GM12878 (cell line): ENCODE results near the gene TEX13D. TPM values are rescaled to one million over a fixed set of nuclear protein-coding genes. Genes with fewer than 3 reads are reported as not detected.

Source experiments
- ATAC-seq: fragments of 200-7000 bp; cut with Tn5 transposase; 3 replicates; pipeline ENCODE4 v1.9.1; 2020; ENCODE audit warnings: mild to moderate bottlenecking, moderate library complexity
- BruUV-seq: library from RNA; stranded (reverse); fragments of 400-500 nt; replicated peaks from 2 replicates; lab custom pipeline; 2021; lab: Mats Ljungman, UMichigan
- CTCF ChIA-PET: fragments of 300-600 bp; sonication (Branson Sonifier 250); formaldehyde crosslinking; extraction: SDS; loops from one replicate; lab custom pipeline; 2021; ENCODE audit warnings: inconsistent platforms; lab: Yijun Ruan, JAX
- POLR2A ChIA-PET: fragments of 350-600 bp; formaldehyde crosslinking; extraction: SDS; loops from one replicate; lab custom pipeline; 2021; ENCODE audit warnings: inconsistent platforms; lab: Charles Lee
- RAD21 ChIA-PET: fragments of 300-600 bp; sonication (Branson Sonifier 250); formaldehyde crosslinking; loops from one replicate; lab custom pipeline; 2023; ENCODE audit warnings: antibody characterized with exemption; ENCODE audit not compliant: unreplicated experiment; lab: Charles Lee
- SMC1A ChIA-PET: fragments of 300-600 bp; sonication (Branson Sonifier 250); formaldehyde crosslinking; loops from one replicate; lab custom pipeline; 2023; ENCODE audit not compliant: unreplicated experiment, uncharacterized antibody; lab: Charles Lee
- DNase-seq: peaks from one replicate; pipeline ENCODE4 v3.0.0-alpha.2; 2011; ENCODE audit warnings: low read depth, low spot score
- FAIRE-seq: peaks from 3 replicates; lab custom pipeline; 2011; peaks lifted over from hg19 to GRCh38; lab: Jason Lieb, UNC
- H2AFZ ChIP-seq: 2 replicates; pipeline ENCODE4 v1.6.0; 2011; ENCODE audit warnings: low read depth, low read length, control low read depth; ENCODE audit not compliant: control insufficient read depth
- H3K27ac ChIP-seq: 2 replicates; pipeline ENCODE4 v1.5.1; 2011; ENCODE audit warnings: control low read depth; ENCODE audit not compliant: control insufficient read depth, insufficient read depth
- H3K27me3 ChIP-seq, 2 experiments: replicated peaks in 1 of 2; 2 replicates each; pipeline versions ENCODE4 v1.6.0 to v1.6.1; 2011; ENCODE audit warnings: low read length in 1 of 2; ENCODE audit not compliant: control insufficient read depth in 2 of 2, insufficient read depth in 2 of 2
- H3K36me3 ChIP-seq, 2 experiments: 2 replicates each; pipeline ENCODE4 v1.5.1; 2011; ENCODE audit warnings: low read length in 1 of 2; ENCODE audit not compliant: control insufficient read depth in 2 of 2, insufficient read depth in 2 of 2
- H3K4me1 ChIP-seq: 2 replicates; pipeline ENCODE4 v1.6.1; 2011; ENCODE audit warnings: mild to moderate bottlenecking, low read length, moderate library complexity, mixed read lengths; ENCODE audit not compliant: control insufficient read depth, insufficient read depth
- H3K4me2 ChIP-seq: 2 replicates; pipeline ENCODE4 v1.6.0; 2011; ENCODE audit warnings: control low read depth; ENCODE audit not compliant: control insufficient read depth, insufficient read depth
- H3K4me3 ChIP-seq: fragments of 200-600 bp; sonication (generic); 2 replicates; pipeline ENCODE4 v1.5.1; 2016
- H3K79me2 ChIP-seq: 2 replicates; pipeline ENCODE4 v1.6.0; 2011; ENCODE audit warnings: low read length; ENCODE audit not compliant: control insufficient read depth, insufficient read depth
- H3K9ac ChIP-seq: 2 replicates; pipeline ENCODE4 v1.8.0; 2011; ENCODE audit warnings: low read length, control low read depth, mixed read lengths; ENCODE audit not compliant: control insufficient read depth, insufficient read depth
- H3K9me3 ChIP-seq: replicated peaks from 3 replicates; pipeline ENCODE4 v1.5.1; 2011; ENCODE audit warnings: mild to moderate bottlenecking, low read length; ENCODE audit not compliant: control insufficient read depth, insufficient read depth
- H4K20me1 ChIP-seq: 2 replicates; pipeline ENCODE4 v1.6.0; 2011; ENCODE audit not compliant: control insufficient read depth, insufficient read depth
- BCL11A ChIP-seq: IDR thresholded peaks from 2 replicates; pipeline ENCODE4 v1.6.1; 2011; ENCODE audit warnings: low read depth, low read length
- BMI1 ChIP-seq: fragments of 450-650 bp; IDR thresholded peaks from 2 replicates; pipeline ENCODE4 v1.6.1; 2016; ENCODE audit warnings: mild to moderate bottlenecking, moderate library complexity, borderline replicate concordance
- MEF2B ChIP-seq: fragments of 450-650 bp; IDR thresholded peaks from 2 replicates; pipeline ENCODE4 v1.6.1; 2018; ENCODE audit warnings: mild to moderate bottlenecking, moderate library complexity; ENCODE audit not compliant: partially characterized antibody, poor library complexity, severe bottlenecking
- NR2F1 ChIP-seq: fragments of 450-650 bp; conservative IDR thresholded peaks from 2 replicates; pipeline ENCODE4 v1.6.1; 2017; ENCODE audit warnings: mild to moderate bottlenecking
- NRF1 ChIP-seq: conservative IDR thresholded peaks from 2 replicates; pipeline ENCODE4 v1.6.1; 2011; ENCODE audit warnings: mild to moderate bottlenecking, low read depth, low read length, improper control_type of control experiment
- PAX8 ChIP-seq: fragments of 450-650 bp; IDR thresholded peaks from 2 replicates; pipeline ENCODE4 v1.6.1; 2017; ENCODE audit warnings: mild to moderate bottlenecking, moderate library complexity
- ZZZ3 ChIP-seq: IDR thresholded peaks from 2 replicates; pipeline ENCODE4 v1.6.1; 2011; ENCODE audit warnings: low read depth; ENCODE audit not compliant: control insufficient read depth, insufficient read length
- WGBS: methylation state at CpG from one replicate; pipeline ENCODE4 v1.1.6; 2016; ENCODE audit warnings: low lambda C conversion rate; ENCODE audit not compliant: insufficient replicate concordance, insufficient coverage; ENCODE audit errors: missing lambda C conversion rate; 5-methylcytosine and 5-hydroxymethylcytosine counted together
- in situ Hi-C: fragments of 300-500 bp; cut with MboI; formaldehyde crosslinking; loops from 9 replicates; pipeline ENCODE4 v1.14.3; 2018; ENCODE audit warnings: mixed read lengths
- intact Hi-C: fragments of 100-400 bp; cut with micrococcal nuclease; formaldehyde crosslinking; loops from one replicate; pipeline ENCODE4 v1.14.2; 2022; ENCODE audit not compliant: unreplicated experiment
- polyA plus RNA-seq, 11 experiments: library from polyadenylated mRNA; depleted of rRNA in 4 of 11; unstranded in 6 of 11; stranded (reverse) in 5 of 11; fragments of >200 nt; fragmentation: Nextera tagmentation in 4 of 11; fragmentation: Illumina TruSeq in 1 of 11; extraction: Ambion mirVana in 4 of 11; extraction: Trizol in 1 of 11; gene quantifications; 1 replicate in 1 of 11; 2 replicates in 10 of 11; pipeline versions ENCODE4 v1.2.1 to v1.2.3, GENCODE V29; 2011 to 2016; ENCODE audit warnings: inconsistent platforms in 2 of 11, missing spikeins in 2 of 11, low read depth in 1 of 11
- total RNA-seq, 4 experiments: library from RNA; depleted of rRNA in 3 of 4; stranded (reverse); fragments of >200 nt in 3 of 4; fragmentation: Illumina TruSeq in 1 of 4; extraction: Trizol in 1 of 4; gene quantifications; 2 replicates each; pipeline versions ENCODE4 v1.2.1 to v1.2.3, GENCODE V29; 2013 to 2021
- TF ChIP-seq, protein P1 (sequence below): fragments of 450-650 bp; formaldehyde crosslinking; IDR thresholded peaks from 2 replicates; pipeline ENCODE4 v1.4.0; 2022; ENCODE audit warnings: mild to moderate bottlenecking, moderate library complexity
- TF ChIP-seq, protein P2 (sequence below): fragments of 450-650 bp; IDR thresholded peaks from 2 replicates; pipeline ENCODE4 v1.6.1; 2014; ENCODE audit warnings: mild to moderate bottlenecking

TEX13D gene
- total and polyA plus RNA-seq, 10 of the 15 experiments (the other 5 are each of a cell fraction or from before 2014, with no cell fraction given): 0.11 to 2.9 (median 0.19) TPM; not detected in 1

DNA sequence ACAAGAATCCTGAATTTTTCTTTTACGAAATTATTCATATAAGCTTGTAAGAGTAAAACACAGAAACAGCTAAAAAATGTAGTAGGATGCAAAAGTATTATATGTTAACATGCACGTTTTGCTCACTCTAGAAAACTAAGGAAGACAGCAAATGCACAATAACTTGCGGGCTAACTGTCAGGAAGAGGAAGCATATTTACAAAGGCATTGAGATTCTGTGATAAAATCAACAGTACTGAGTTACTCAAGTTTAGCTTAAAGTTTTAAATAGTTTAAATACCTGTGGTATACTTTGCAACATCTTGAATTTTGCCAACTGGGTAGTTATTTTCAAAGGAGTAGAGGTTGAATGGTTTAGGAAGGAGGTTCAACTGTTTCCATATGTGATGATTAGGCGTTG lies 50.9 kb downstream of the TEX13D start:
- no peaks in the 10 kb centered on the region; the same call in 2 of the 3 replicates for H3K9me3 ChIP-seq
- in situ Hi-C loops (no loop called here), intact Hi-C loops (loop anchor here (10.0 kb wide), 1 partner anchor 289 kb away; no protein-coding TSS in a partner anchor)
- no peaks in the 10 kb centered on the region for H3K4me1 ChIP-seq
- no peaks in the 10 kb centered on the region; a peak in 1 of 4 replicates for H3K27me3 ChIP-seq
- RAD21 ChIA-PET: no interaction called here
- H3K27ac ChIP-seq: no peak overlapping the region
- no TSS peak for BruUV-seq
- no peaks in the 10 kb centered on the region for H3K79me2 ChIP-seq
- TF ChIP-seq PAX8 (no peak), NRF1 (no peak), BMI1 (no peak), MEF2B (no peak), ZZZ3 (no peak), NR2F1 (no peak), BCL11A (no peak)
- no peak for DNase-seq
- SMC1A ChIA-PET: interaction anchor here (1.2 to 1.4 kb wide), 2 partner anchors 13 to 18 kb away, joined by 3 to 6 read pairs; no protein-coding TSS in a partner anchor
- ATAC-seq: no peak
- no peaks in the 10 kb centered on the region for H4K20me1 ChIP-seq
- no peak for FAIRE-seq
- H2AFZ ChIP-seq: no peak overlapping the region
- H3K36me3 ChIP-seq: no peaks in the 10 kb centered on the region
- H3K9ac ChIP-seq: no peak overlapping the region
- WGBS: 2% methylated on average over 4 of the region's 4 CpGs
- POLR2A ChIA-PET: no interaction called here
- no peak overlapping the region for H3K4me2 ChIP-seq
- H3K4me3 ChIP-seq: no peak overlapping the region
- CTCF ChIA-PET: interaction anchor here (1.0 kb wide), 1 partner anchor 10 kb away, joined by 8 read pairs; no protein-coding TSS in a partner anchor

DNA sequence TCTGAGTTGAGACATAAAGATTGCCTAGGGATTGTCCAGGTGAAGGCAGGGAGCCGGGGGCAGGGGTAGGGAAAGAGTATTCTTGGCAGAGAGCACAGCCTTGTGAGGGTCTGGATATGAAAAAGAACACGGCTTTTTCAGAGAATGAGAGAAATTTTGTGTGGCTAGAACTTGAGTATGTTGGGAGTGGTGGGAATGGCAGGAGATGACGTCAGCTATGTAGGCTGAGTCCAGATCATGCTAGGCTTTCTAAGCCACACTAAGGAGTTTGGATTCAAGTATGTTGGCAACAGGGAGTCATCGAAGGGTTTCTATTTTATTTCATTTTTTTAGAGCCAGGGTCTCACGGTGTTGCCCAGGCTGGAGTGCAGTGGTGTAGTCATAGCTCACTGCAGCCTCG lies 53.9 kb downstream of the TEX13D start:
- RAD21 ChIA-PET: no interaction called here
- POLR2A ChIA-PET: no interaction called here
- H3K27ac ChIP-seq: no peak overlapping the region
- no TSS peak for BruUV-seq
- H3K9me3 ChIP-seq: no peaks in the 10 kb centered on the region
- no peaks in the 10 kb centered on the region for H4K20me1 ChIP-seq
- H3K36me3 ChIP-seq: no peaks in the 10 kb centered on the region
- FAIRE-seq (no peak), DNase-seq (no peak), ATAC-seq (no peak)
- no peak overlapping the region for H3K4me2 ChIP-seq
- WGBS: 5% methylated on average over 6 of the region's 6 CpGs
- CTCF ChIA-PET: interaction anchor here (1.2 to 3.6 kb wide), 2 partner anchors 19 to 745 kb away, joined by 3 to 11 read pairs; no protein-coding TSS in a partner anchor
- H3K9ac ChIP-seq: no peak overlapping the region
- no peaks in the 10 kb centered on the region for H3K27me3 ChIP-seq
- no peaks in the 10 kb centered on the region for H3K4me1 ChIP-seq
- intact Hi-C loops: loop anchor here (5.0 to 10.0 kb wide), 2 partner anchors 174 to 292 kb away; no protein-coding TSS in a partner anchor
- SMC1A ChIA-PET: interaction anchor here (0.6 kb wide), 1 partner anchor 80 kb away, joined by 3 read pairs; no protein-coding TSS in a partner anchor
- no peak overlapping the region for H2AFZ ChIP-seq
- H3K79me2 ChIP-seq: no peaks in the 10 kb centered on the region
- H3K4me3 ChIP-seq: no peak overlapping the region
- in situ Hi-C loops: no loop called here
- TF ChIP-seq, protein P1, sequence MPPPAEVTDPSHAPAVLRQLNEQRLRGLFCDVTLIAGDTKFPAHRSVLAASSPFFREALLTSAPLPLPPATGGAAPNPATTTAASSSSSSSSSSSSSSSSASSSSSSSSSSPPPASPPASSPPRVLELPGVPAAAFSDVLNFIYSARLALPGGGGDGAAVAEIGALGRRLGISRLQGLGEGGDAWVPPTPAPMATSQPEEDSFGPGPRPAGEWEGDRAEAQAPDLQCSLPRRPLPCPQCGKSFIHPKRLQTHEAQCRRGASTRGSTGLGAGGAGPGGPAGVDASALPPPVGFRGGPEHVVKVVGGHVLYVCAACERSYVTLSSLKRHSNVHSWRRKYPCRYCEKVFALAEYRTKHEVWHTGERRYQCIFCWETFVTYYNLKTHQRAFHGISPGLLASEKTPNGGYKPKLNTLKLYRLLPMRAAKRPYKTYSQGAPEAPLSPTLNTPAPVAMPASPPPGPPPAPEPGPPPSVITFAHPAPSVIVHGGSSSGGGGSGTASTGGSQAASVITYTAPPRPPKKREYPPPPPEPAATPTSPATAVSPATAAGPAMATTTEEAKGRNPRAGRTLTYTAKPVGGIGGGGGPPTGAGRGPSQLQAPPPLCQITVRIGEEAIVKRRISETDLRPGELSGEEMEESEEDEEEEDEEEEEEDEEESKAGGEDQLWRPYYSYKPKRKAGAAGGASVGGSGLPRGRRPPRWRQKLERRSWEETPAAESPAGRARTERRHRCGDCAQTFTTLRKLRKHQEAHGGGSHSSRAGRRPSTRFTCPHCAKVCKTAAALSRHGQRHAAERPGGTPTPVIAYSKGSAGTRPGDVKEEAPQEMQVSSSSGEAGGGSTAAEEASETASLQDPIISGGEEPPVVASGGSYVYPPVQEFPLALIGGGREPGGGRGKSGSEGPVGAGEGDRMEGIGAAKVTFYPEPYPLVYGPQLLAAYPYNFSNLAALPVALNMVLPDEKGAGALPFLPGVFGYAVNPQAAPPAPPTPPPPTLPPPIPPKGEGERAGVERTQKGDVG (CRISPR knock-in tag): no peak
- TF ChIP-seq, protein P2, sequence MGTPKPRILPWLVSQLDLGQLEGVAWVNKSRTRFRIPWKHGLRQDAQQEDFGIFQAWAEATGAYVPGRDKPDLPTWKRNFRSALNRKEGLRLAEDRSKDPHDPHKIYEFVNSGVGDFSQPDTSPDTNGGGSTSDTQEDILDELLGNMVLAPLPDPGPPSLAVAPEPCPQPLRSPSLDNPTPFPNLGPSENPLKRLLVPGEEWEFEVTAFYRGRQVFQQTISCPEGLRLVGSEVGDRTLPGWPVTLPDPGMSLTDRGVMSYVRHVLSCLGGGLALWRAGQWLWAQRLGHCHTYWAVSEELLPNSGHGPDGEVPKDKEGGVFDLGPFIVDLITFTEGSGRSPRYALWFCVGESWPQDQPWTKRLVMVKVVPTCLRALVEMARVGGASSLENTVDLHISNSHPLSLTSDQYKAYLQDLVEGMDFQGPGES: no peak
- TF ChIP-seq NRF1: no peak
